A549 (cell line): ENCODE measurements around the gene INTS4. TPM values are rescaled to one million over a fixed set of nuclear protein-coding genes. Genes with fewer than 3 reads are reported as not detected.
A peak's percentile ranks its signal among the peaks of the same experiment; 100 is the strongest.
"Not testable (repeated sequence)": the region's sequence is repeated elsewhere in the genome, so short reads cannot be mapped to it uniquely, and the experiment has no call there.

Experiments used
- ATAC-seq, 2 experiments: fragments of 200-7000 bp in 1 of 2; fragments of >200 bp in 1 of 2; cut with Nextera tagmentation in 1 of 2; cut with Tn5 transposase in 1 of 2; 3 replicates each; pipeline versions ENCODE4 v1.8.0 to v1.9.1; 2018 to 2020; ENCODE audit warnings: mild to moderate bottlenecking in 1 of 2, moderate library complexity in 1 of 2
- CTCF ChIA-PET: fragments of 300-600 bp; sonication (Branson Sonifier 250); formaldehyde crosslinking; extraction: SDS; loops from one replicate; lab custom pipeline; 2021; ENCODE audit warnings: antibody characterized with exemption, inconsistent platforms; lab: Yijun Ruan, JAX
- POLR2A ChIA-PET: fragments of 350-600 bp; formaldehyde crosslinking; extraction: SDS; loops from one replicate; lab custom pipeline; 2021; ENCODE audit warnings: antibody characterized with exemption, inconsistent platforms; lab: Yijun Ruan, JAX
- DNase-seq, 2 experiments: peaks; one replicate each; pipeline versions ENCODE4 v3.0.0 to v3.0.0-alpha.2; 2011 to 2016; ENCODE audit warnings: low read depth in 1 of 2, low spot score in 1 of 2
- FAIRE-seq: peaks from 2 replicates; lab custom pipeline; 2011; peaks lifted over from hg19 to GRCh38; lab: Jason Lieb, UNC
- H3K27ac ChIP-seq, 2 experiments: fragments of >200 bp; sonication (Bioruptor Twin); formaldehyde crosslinking; 3 replicates each; pipeline ENCODE4 v1.5.1; 2016 to 2017
- H3K4me1 ChIP-seq: fragments of >200 bp; sonication (Bioruptor Twin); formaldehyde crosslinking; 3 replicates; pipeline ENCODE4 v1.6.1; 2016
- H3K4me2 ChIP-seq: fragments of >200 bp; sonication (Bioruptor Twin); formaldehyde crosslinking; 3 replicates; pipeline ENCODE4 v1.6.1; 2016
- H3K4me3 ChIP-seq: fragments of >200 bp; sonication (Bioruptor Twin); formaldehyde crosslinking; 3 replicates; pipeline ENCODE4 v1.5.1; 2016
- H3K9me3 ChIP-seq: fragments of >200 bp; sonication (Bioruptor Twin); formaldehyde crosslinking; 3 replicates; pipeline ENCODE4 v1.6.1; 2016
- CBX2 ChIP-seq: fragments of 200-600 bp; sonication (generic); IDR thresholded peaks from 2 replicates; pipeline ENCODE4 v1.6.1; 2016; ENCODE audit warnings: low read depth, mild to moderate bottlenecking, borderline replicate concordance
- CHD2 ChIP-seq: fragments of 150-350 bp; IDR thresholded peaks from 2 replicates; pipeline ENCODE4 v1.6.1; 2014; ENCODE audit warnings: low read length; ENCODE audit not compliant: partially characterized antibody
- EHF ChIP-seq: fragments of 250-450 bp; sonication (Bioruptor Pico); IDR thresholded peaks from 2 replicates; pipeline ENCODE4 v1.5.0; 2020; ENCODE audit warnings: mild to moderate bottlenecking
- HES2 ChIP-seq: fragments of >200 bp; sonication (Bioruptor Twin); formaldehyde crosslinking; IDR thresholded peaks from 2 replicates; pipeline ENCODE4 v1.6.1; 2016
- HEYL ChIP-seq: fragments of 250-450 bp; sonication (Bioruptor Pico); IDR thresholded peaks from 2 replicates; pipeline ENCODE4 v1.8.0; 2021; ENCODE audit warnings: mild to moderate bottlenecking, moderate library complexity
- HOXB13 ChIP-seq: fragments of 250-450 bp; sonication (Bioruptor Pico); IDR thresholded peaks from 2 replicates; pipeline ENCODE4 v1.5.0; 2020; ENCODE audit warnings: low read depth, mild to moderate bottlenecking, moderate library complexity
- JUN ChIP-seq, 2 experiments: fragments of >200 bp; sonication (Bioruptor Twin); formaldehyde crosslinking; IDR thresholded peaks; 2 replicates in 1 of 2; 3 replicates in 1 of 2; pipeline ENCODE4 v1.6.1; 2016 to 2017
- MYC ChIP-seq: IDR thresholded peaks from 2 replicates; pipeline ENCODE4 v1.6.1; 2012; ENCODE audit warnings: mild to moderate bottlenecking, inconsistent platforms, low read length, improper control_type of control experiment, borderline replicate concordance
- NPAS2 ChIP-seq: fragments of 250-450 bp; sonication (Bioruptor Pico); IDR thresholded peaks from 2 replicates; pipeline ENCODE4 v1.8.0; 2022; ENCODE audit warnings: mild to moderate bottlenecking, moderate library complexity, borderline replicate concordance
- PBX3 ChIP-seq: IDR thresholded peaks from 2 replicates; pipeline ENCODE4 v1.6.1; 2012
- PHF8 ChIP-seq: fragments of 200-600 bp; sonication (generic); IDR thresholded peaks from 2 replicates; pipeline ENCODE4 v1.6.1; 2016; ENCODE audit warnings: low read depth, mild to moderate bottlenecking, antibody characterized with exemption, moderate library complexity, borderline replicate concordance
- POLR2AphosphoS2 ChIP-seq: conservative IDR thresholded peaks from 2 replicates; pipeline ENCODE4 v1.6.1; 2012; ENCODE audit warnings: low read length, improper control_type of control experiment, inconsistent platforms
- RARB ChIP-seq: fragments of 250-450 bp; sonication (Bioruptor Pico); IDR thresholded peaks from 2 replicates; pipeline ENCODE4 v1.8.0; 2021; ENCODE audit warnings: mild to moderate bottlenecking, moderate library complexity
- RCOR1 ChIP-seq: fragments of 150-350 bp; IDR thresholded peaks from 2 replicates; pipeline ENCODE4 v1.6.1; 2014; ENCODE audit warnings: antibody characterized with exemption, low read length, low read depth
- RFX5 ChIP-seq: fragments of 450-650 bp; IDR thresholded peaks from 2 replicates; pipeline ENCODE4 v1.7.1; 2014; ENCODE audit warnings: antibody characterized with exemption, mild to moderate bottlenecking, moderate library complexity
- SMC3 ChIP-seq: fragments of >200 bp; sonication (Bioruptor Twin); formaldehyde crosslinking; IDR thresholded peaks from 3 replicates; pipeline ENCODE4 v1.6.1; 2018; ENCODE audit warnings: inconsistent platforms
- ZC3H11A ChIP-seq: fragments of 450-650 bp; IDR thresholded peaks from 2 replicates; pipeline ENCODE4 v1.6.1; 2014; ENCODE audit warnings: antibody characterized with exemption, mild to moderate bottlenecking
- ZFP36 ChIP-seq: fragments of 450-650 bp; IDR thresholded peaks from 2 replicates; pipeline ENCODE4 v1.6.1; 2014; ENCODE audit warnings: borderline replicate concordance; ENCODE audit not compliant: partially characterized antibody
- WGBS: methylation state at CpG from one replicate; pipeline ENCODE4 v1.1.6; 2017; ENCODE audit errors: missing lambda C conversion rate; 5-methylcytosine and 5-hydroxymethylcytosine counted together
- polyA plus RNA-seq, 4 experiments: library from polyadenylated mRNA; depleted of rRNA in 3 of 4; stranded (reverse); fragments of >200 nt; fragmentation: RNase III in 1 of 4; extraction: RNeasy Plus Mini Kit Qiagen cat#74134 plus additional on column Dnase treatment in 1 of 4; gene quantifications; 2 replicates in 3 of 4; 3 replicates in 1 of 4; pipeline ENCODE4 v1.2.3, GENCODE V29; 2011 to 2017

The INTS4 gene
- polyA plus RNA-seq, 2 of the 4 experiments (the other 2 are of a cell fraction) = 22.0 to 35.3 TPM

- Histone ChIP-seq H3K4me1 (no peaks in the 10 kb centered on the region), H3K9me3 (no peaks in the 10 kb centered on the region), H3K4me3 (no peak overlapping the region), H3K27ac (no peak overlapping the region), H3K4me2 (no peak overlapping the region)
- DNase-seq (no peak), ATAC-seq (no peak), FAIRE-seq (no peak)
- 76% methylated on average over 1 of the region's 1 CpG for WGBS
- no peak for TF ChIP-seq NPAS2 (CRISPR knock-in tag)
- no peak for TF ChIP-seq HES2
- TF ChIP-seq ZC3H11A = no peak
- no peak for TF ChIP-seq HOXB13 (CRISPR knock-in tag)
- TF ChIP-seq SMC3 = no peak
- TF ChIP-seq MYC = no peak
- TF ChIP-seq CHD2 = no peak
- TF ChIP-seq CBX2 = no peak
- TF ChIP-seq RCOR1 = no peak
- no peak for TF ChIP-seq HEYL
- no peak for TF ChIP-seq EHF (CRISPR knock-in tag)
- TF ChIP-seq POLR2AphosphoS2 = no peak
- TF ChIP-seq PHF8 = no peak
- no peak for TF ChIP-seq JUN (IDR thresholded peaks at IDR 0.05)
- TF ChIP-seq RFX5 = no peak
- no peak for TF ChIP-seq PBX3
- POLR2A ChIA-PET = no interaction called here
- CTCF ChIA-PET = no interaction called here
These were observed 128.7 kb downstream of the INTS4 start for GRCh38 chr11:77865805-77866204.

- FAIRE-seq, H3K4me3 ChIP-seq, H3K4me1 ChIP-seq, H3K4me2 ChIP-seq, ATAC-seq, H3K9me3 ChIP-seq, DNase-seq, H3K27ac ChIP-seq, CTCF ChIA-PET, POLR2A ChIA-PET: not testable (repeated sequence)
- WGBS = 79% methylated on average over 10 of the region's 10 CpGs
These were observed 133.0 kb downstream of the INTS4 start for GRCh38 chr11:77861444-77861843.

- CTCF ChIA-PET = not testable (repeated sequence)
- H3K9me3 ChIP-seq = peaks cover 24% of the 10 kb centered on the region
These were observed 136.5 kb downstream of the INTS4 start for GRCh38 chr11:77857906-77858457.

GRCh38 chr11:77854838-77855237 is 139.6 kb downstream of the INTS4 start:
- Histone ChIP-seq H3K27ac (no peak overlapping the region), H3K4me2 (no peak overlapping the region), H3K4me1 (no peaks in the 10 kb centered on the region), H3K9me3 (peaks cover 24% of the 10 kb centered on the region), H3K4me3 (no peak overlapping the region)
- peak in 1 of 2 experiments; percentile 12 for DNase-seq
- FAIRE-seq = no peak
- 88% methylated on average over 2 of the region's 2 CpGs for WGBS
- ATAC-seq = no peak
- no peak for TF ChIP-seq RARB
- no peak for TF ChIP-seq PHF8
- TF ChIP-seq ZFP36 = peak; percentile 95
- POLR2A ChIA-PET = no interaction called here
- CTCF ChIA-PET = no interaction called here

More at GRCh38 chr11:77857906-77858457, 136.5 kb downstream of the INTS4 start:
- FAIRE-seq, H3K4me1 ChIP-seq, H3K4me3 ChIP-seq, DNase-seq, ATAC-seq, H3K27ac ChIP-seq, H3K4me2 ChIP-seq: not testable (repeated sequence)
- 91% methylated on average over 10 of the region's 10 CpGs for WGBS
- POLR2A ChIA-PET = interaction anchor here (0.7 kb wide), 1 partner anchor 78 kb away, joined by 4 read pairs; no protein-coding TSS in a partner anchor
